Prostate gland (tissue), 2 donors: ENCODE results near the gene FRMD4A.

Source experiments
- CTCF ChIP-seq, 4 experiments: fragments of 200-600 bp in 2 of 4; fragments of 450-650 bp in 2 of 4; sonication (generic) in 2 of 4; IDR thresholded peaks; 1 replicate in 3 of 4; 2 replicates in 1 of 4; pipeline ENCODE4 v1.5.1; 2016 to 2019; ENCODE audit warnings: antibody characterized with exemption in 4 of 4, mild to moderate bottlenecking in 2 of 4, moderate library complexity in 2 of 4
- POLR2A ChIP-seq: fragments of 450-650 bp; IDR thresholded peaks from one replicate; pipeline ENCODE4 v1.6.1; 2016; ENCODE audit warnings: antibody characterized with exemption, mild to moderate bottlenecking

- TF ChIP-seq POLR2A (no peak), CTCF (IDR thresholded peaks at IDR 0.05) (no peak)
Observed at GRCh38 chr10:13669901-13670300, 660.8 kb downstream of the FRMD4A start.
